Measurements from ENCODE around the gene CDC6. TPM values are rescaled to one million over a fixed set of nuclear protein-coding genes. Genes with fewer than 3 reads are reported as not detected.

Gene CDC6
- total and polyA plus RNA-seq, 3 donors from 2014 or later = 12.4 to 22.8 (median 14.7) TPM

GRCh38 chr17:40326014-40326831 lies 38.5 kb downstream of the CDC6 start:
- intact Hi-C loops (cut with DNase I; ENCODE audit: low total_unique reads) = no loop called here
- 59 to 63% methylated on average over 14 to 17 of the region's 17 CpGs for WGBS, 2 donors
- Histone ChIP-seq H3K27me3 (no peaks in the 10 kb centered on the region), H3K27ac (peak overlapping the region; percentile 7 to 42), H3K36me3 (ENCODE audit: low read depth, missing control alignments) (no peaks in the 10 kb centered on the region), H3K9me3 (no peaks in the 10 kb centered on the region), H3K4me1 (peaks cover 96% of the 10 kb centered on the region), H3K4me3 (no peak overlapping the region)
- TF ChIP-seq POLR2A (IDR thresholded peaks at IDR 0.05) = no peak
- TF ChIP-seq CTCF (IDR thresholded peaks at IDR 0.05) = no peak
- DNase-seq = no peak

- DNase-seq = no peak
- TF ChIP-seq POLR2A (IDR thresholded peaks at IDR 0.05) (no peak), CTCF (IDR thresholded peaks at IDR 0.05) (no peak)
- 53 to 78% methylated on average over 1 of the region's 1 CpG for WGBS, 2 donors
Measured at GRCh38 chr17:40326832-40327199, 39.1 kb downstream of the CDC6 start.

GRCh38 chr17:40327244-40327729 lies 39.6 kb downstream of the CDC6 start:
- intact Hi-C loops (cut with DNase I; ENCODE audit: low total_unique reads) = no loop called here

More at GRCh38 chr17:40326832-40327199, 39.1 kb downstream of the CDC6 start:
- intact Hi-C loops (cut with DNase I; ENCODE audit: low total_unique reads) = no loop called here
- Histone ChIP-seq H3K4me1 (peaks cover 96% of the 10 kb centered on the region), H3K9me3 (no peaks in the 10 kb centered on the region), H3K4me3 (no peak overlapping the region), H3K27ac (peak overlapping the region; percentile 7 to 42), H3K36me3 (ENCODE audit: low read depth, missing control alignments) (no peaks in the 10 kb centered on the region), H3K27me3 (no peaks in the 10 kb centered on the region)

GRCh38 chr17:40327735-40328385 lies 40.2 kb downstream of the CDC6 start:
- intact Hi-C loops (cut with DNase I; ENCODE audit: low total_unique reads) = no loop called here
- no peak for DNase-seq
- Histone ChIP-seq H3K27me3 (no peaks in the 10 kb centered on the region), H3K9me3 (no peaks in the 10 kb centered on the region), H3K4me3 (no peak overlapping the region), H3K4me1 (peaks cover 96% of the 10 kb centered on the region), H3K27ac (peak overlapping the region in 1 of 2 donors; percentile 72), H3K36me3 (ENCODE audit: low read depth, missing control alignments) (no peaks in the 10 kb centered on the region)
- WGBS, 2 donors = 8 to 28% methylated on average over 3 of the region's 3 CpGs
- TF ChIP-seq CTCF (IDR thresholded peaks at IDR 0.05) = no peak
- TF ChIP-seq POLR2A (IDR thresholded peaks at IDR 0.05) = no peak

More at GRCh38 chr17:40327244-40327729, 39.6 kb downstream of the CDC6 start:
- H3K4me3 ChIP-seq = no peak overlapping the region
- peak overlapping the region in 1 of 2 donors; percentile 42 for H3K27ac ChIP-seq
- 59 to 66% methylated on average over 2 to 4 of the region's 4 CpGs for WGBS, 2 donors
- peaks cover 96% of the 10 kb centered on the region for H3K4me1 ChIP-seq
- no peak for TF ChIP-seq POLR2A (IDR thresholded peaks at IDR 0.05)
- no peak for TF ChIP-seq CTCF (IDR thresholded peaks at IDR 0.05)
- H3K36me3 ChIP-seq (ENCODE audit: low read depth, missing control alignments) = no peaks in the 10 kb centered on the region
- H3K27me3 ChIP-seq = no peaks in the 10 kb centered on the region
- H3K9me3 ChIP-seq = no peaks in the 10 kb centered on the region
- no peak for DNase-seq
